HEK293 (cell line): ENCODE measurements around the gene AGK.

Source experiments
- CTCF ChIA-PET: fragments of 350-600 bp; formaldehyde crosslinking; extraction: SDS; loops from one replicate; lab custom pipeline; 2021; ENCODE audit warnings: antibody characterized with exemption; lab: Yijun Ruan, JAX
- POLR2A ChIA-PET: fragments of 300-600 bp; formaldehyde crosslinking; extraction: SDS; loops from one replicate; lab custom pipeline; 2020; ENCODE audit warnings: antibody characterized with exemption, inconsistent platforms; lab: Yijun Ruan, JAX
- H3K27ac ChIP-seq: fragments of 200-500 bp; sonication (Bioruptor generic); 2 replicates; pipeline ENCODE4 v1.5.1; 2014; ENCODE audit warnings: low read depth, low read length, control low read depth, inconsistent platforms; ENCODE audit errors: extremely low read depth
- H3K36me3 ChIP-seq, 2 experiments: fragments of 200-500 bp in 1 of 2; sonication (Bioruptor generic) in 1 of 2; 1 replicate in 1 of 2; 2 replicates in 1 of 2; pipeline ENCODE4 v1.5.1; 2014 to 2017; ENCODE audit warnings: inconsistent platforms in 2 of 2, low read length in 2 of 2; ENCODE audit not compliant: control insufficient read depth in 2 of 2, insufficient read depth in 1 of 2
- H3K4me1 ChIP-seq: fragments of 200-500 bp; sonication (Bioruptor generic); 2 replicates; pipeline ENCODE4 v1.5.1; 2014; ENCODE audit warnings: mild to moderate bottlenecking, low read length, inconsistent platforms; ENCODE audit not compliant: control insufficient read depth, insufficient read depth
- H3K4me3 ChIP-seq: 2 replicates; pipeline ENCODE4 v1.5.1; 2011; ENCODE audit warnings: low read depth, mild to moderate bottlenecking, control low read depth, low read length, moderate library complexity
- H3K9me3 ChIP-seq: fragments of 200-500 bp; sonication (Bioruptor generic); 2 replicates; pipeline ENCODE4 v1.5.1; 2014; ENCODE audit warnings: low read depth, low read length, inconsistent platforms; ENCODE audit not compliant: control insufficient read depth, insufficient read depth
- GLI2 ChIP-seq: fragments of 450-650 bp; formaldehyde crosslinking; IDR thresholded peaks from 2 replicates; pipeline ENCODE4; 2017; ENCODE audit warnings: missing biosample characterization, missing genetic modification characterization, low read depth, borderline replicate concordance
- GLIS2 ChIP-seq: fragments of 450-650 bp; formaldehyde crosslinking; IDR thresholded peaks from 2 replicates; pipeline ENCODE4 v1.5.1; 2016; ENCODE audit warnings: missing biosample characterization, missing genetic modification characterization
- KLF1 ChIP-seq: fragments of 450-650 bp; formaldehyde crosslinking; IDR thresholded peaks from 2 replicates; pipeline ENCODE4 v1.5.1; 2016; ENCODE audit warnings: missing biosample characterization, missing genetic modification characterization
- KLF10 ChIP-seq: fragments of 450-650 bp; IDR thresholded peaks from 2 replicates; pipeline ENCODE4 v1.5.1; 2018; ENCODE audit warnings: missing biosample characterization, mild to moderate bottlenecking, missing genetic modification characterization
- OVOL3 ChIP-seq: fragments of 450-650 bp; formaldehyde crosslinking; IDR thresholded peaks from 2 replicates; pipeline ENCODE4 v1.5.1; 2016; ENCODE audit warnings: missing biosample characterization, missing genetic modification characterization
- SP3 ChIP-seq: fragments of 450-650 bp; formaldehyde crosslinking; IDR thresholded peaks from 2 replicates; pipeline ENCODE4 v1.5.1; 2016; ENCODE audit warnings: missing biosample characterization, missing genetic modification characterization
- ZBTB7A ChIP-seq: fragments of 450-650 bp; formaldehyde crosslinking; IDR thresholded peaks from 2 replicates; pipeline ENCODE4 v1.5.1; 2016; ENCODE audit warnings: low read depth, missing biosample characterization, missing genetic modification characterization
- ZFHX2 ChIP-seq: fragments of 450-650 bp; formaldehyde crosslinking; conservative IDR thresholded peaks from 2 replicates; pipeline ENCODE4 v1.5.1; 2016; ENCODE audit warnings: missing biosample characterization, missing genetic modification characterization
- ZNF121 ChIP-seq: fragments of 450-650 bp; formaldehyde crosslinking; IDR thresholded peaks from 2 replicates; pipeline ENCODE4 v1.5.1; 2016; ENCODE audit warnings: missing biosample characterization, missing genetic modification characterization
- ZNF133 ChIP-seq: fragments of 450-650 bp; formaldehyde crosslinking; IDR thresholded peaks from 2 replicates; pipeline ENCODE4 v1.5.1; 2016; ENCODE audit warnings: missing biosample characterization, missing genetic modification characterization
- ZNF138 ChIP-seq: fragments of 450-650 bp; formaldehyde crosslinking; IDR thresholded peaks from 2 replicates; pipeline ENCODE4 v1.5.1; 2016; ENCODE audit warnings: missing biosample characterization, missing genetic modification characterization, borderline replicate concordance
- ZNF155 ChIP-seq: fragments of 450-650 bp; formaldehyde crosslinking; IDR thresholded peaks from 2 replicates; pipeline ENCODE4 v1.5.1; 2016; ENCODE audit warnings: missing biosample characterization, missing genetic modification characterization
- ZNF16 ChIP-seq: fragments of 450-650 bp; formaldehyde crosslinking; IDR thresholded peaks from 2 replicates; pipeline ENCODE4 v1.5.1; 2016; ENCODE audit warnings: low read depth, missing biosample characterization, missing genetic modification characterization
- ZNF248 ChIP-seq: fragments of 450-650 bp; formaldehyde crosslinking; IDR thresholded peaks from 2 replicates; pipeline ENCODE4 v1.5.1; 2017; ENCODE audit warnings: missing biosample characterization, missing genetic modification characterization
- ZNF366 ChIP-seq: fragments of 450-650 bp; formaldehyde crosslinking; conservative IDR thresholded peaks from 2 replicates; pipeline ENCODE4 v1.5.1; 2016; ENCODE audit warnings: missing biosample characterization, missing genetic modification characterization
- ZNF48 ChIP-seq: fragments of 450-650 bp; formaldehyde crosslinking; IDR thresholded peaks from 2 replicates; pipeline ENCODE4 v1.5.1; 2016; ENCODE audit warnings: missing biosample characterization, missing genetic modification characterization
- ZNF561 ChIP-seq: fragments of 450-650 bp; IDR thresholded peaks from 2 replicates; pipeline ENCODE4 v1.5.1; 2018; ENCODE audit warnings: missing biosample characterization, missing genetic modification characterization, borderline replicate concordance
- ZNF629 ChIP-seq: fragments of 450-650 bp; formaldehyde crosslinking; IDR thresholded peaks from 2 replicates; pipeline ENCODE4 v1.5.1; 2017; ENCODE audit warnings: missing biosample characterization, missing genetic modification characterization
- ZNF701 ChIP-seq: fragments of 450-650 bp; formaldehyde crosslinking; IDR thresholded peaks from 2 replicates; pipeline ENCODE4 v1.5.1; 2016; ENCODE audit warnings: missing biosample characterization, missing genetic modification characterization
- ZNF76 ChIP-seq: fragments of 450-650 bp; formaldehyde crosslinking; IDR thresholded peaks from 2 replicates; pipeline ENCODE4; 2016; ENCODE audit warnings: low read depth, missing biosample characterization, missing genetic modification characterization, borderline replicate concordance
- ZNF777 ChIP-seq: fragments of 450-650 bp; formaldehyde crosslinking; IDR thresholded peaks from 2 replicates; pipeline ENCODE4 v1.5.1; 2017; ENCODE audit warnings: missing biosample characterization, missing genetic modification characterization, borderline replicate concordance
- TF ChIP-seq, protein P1 (sequence below): fragments of 450-650 bp; formaldehyde crosslinking; IDR thresholded peaks from 2 replicates; pipeline ENCODE4 v1.5.1; 2016; ENCODE audit warnings: missing biosample characterization, missing genetic modification characterization
- TF ChIP-seq, protein P2 (sequence below): fragments of 450-650 bp; formaldehyde crosslinking; IDR thresholded peaks from 2 replicates; pipeline ENCODE4 v1.5.1; 2016; ENCODE audit warnings: missing biosample characterization, missing genetic modification characterization
- TF ChIP-seq, protein P3 (sequence below): fragments of 450-650 bp; formaldehyde crosslinking; IDR thresholded peaks from 2 replicates; pipeline ENCODE4 v1.5.1; 2017; ENCODE audit warnings: missing biosample characterization, missing genetic modification characterization

AGK gene

DNA sequence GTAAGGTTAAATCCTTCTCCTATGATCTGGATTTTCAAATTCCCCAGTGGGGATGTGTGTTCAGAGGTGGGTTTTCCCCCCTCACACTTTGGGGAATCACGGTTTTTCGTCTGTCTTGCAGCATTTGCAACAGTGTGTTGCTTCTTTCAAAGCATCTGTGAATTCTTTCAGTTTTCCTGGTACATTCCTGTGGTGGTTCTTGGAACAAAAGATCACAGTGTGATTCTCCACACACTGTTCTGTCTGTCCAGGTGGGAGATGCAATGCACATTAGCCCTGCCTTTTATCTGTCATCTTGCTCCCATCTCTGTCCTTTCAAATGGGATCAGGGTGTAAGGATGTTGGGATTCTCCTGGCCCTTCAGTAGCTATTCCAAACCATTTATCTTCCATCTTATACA is 11.8 kb downstream of the AGK start (continued):
- TF ChIP-seq ZNF777 (tag by site-specific recombination), result no peak

DNA sequence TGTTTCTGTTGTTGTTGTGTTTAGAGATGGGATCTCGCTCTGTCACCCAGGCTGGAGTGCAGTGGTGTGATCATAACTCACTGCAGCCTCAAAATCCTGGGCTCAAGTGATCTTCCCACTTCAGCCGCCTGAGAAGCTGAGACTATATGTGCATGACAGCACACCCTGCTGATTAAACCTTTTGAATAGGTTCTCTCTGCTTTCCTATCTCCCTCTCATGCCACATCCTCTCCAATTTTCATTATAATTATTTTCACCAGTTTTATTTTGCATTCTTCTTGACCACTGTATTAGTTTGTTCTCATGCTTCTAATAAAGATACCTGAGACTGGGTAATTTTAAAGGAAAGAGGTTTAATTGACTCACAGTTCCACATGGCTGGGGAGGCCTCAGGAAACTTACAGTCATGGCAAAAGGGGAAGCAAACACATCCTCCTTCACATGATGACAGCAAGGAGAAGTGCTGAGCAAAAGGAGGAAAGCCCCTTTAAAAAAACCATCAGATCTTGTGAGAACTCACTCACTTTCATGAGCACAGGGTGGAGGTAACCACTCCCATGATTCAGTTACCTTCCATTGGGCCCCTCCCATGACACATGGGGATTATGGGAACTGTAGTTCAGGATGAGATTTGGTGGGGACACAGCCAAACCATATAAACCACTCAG is 12.9 kb downstream of the AGK start:
- TF ChIP-seq SP3 (tag by site-specific recombination) (peak; percentile 26; the same call in 1 of the 2 replicates), ZNF629 (tag by site-specific recombination) (no peak), KLF1 (peak; percentile 37; the same call in 1 of the 2 replicates)
- CTCF ChIA-PET, result no interaction called here
- POLR2A ChIA-PET, result no interaction called here
- Histone ChIP-seq H3K4me1 (no peaks in the 10 kb centered on the region), H3K9me3 (no peaks in the 10 kb centered on the region), H3K4me3 (no peak overlapping the region), H3K36me3 (peaks cover 5 to 81% of the 10 kb centered on the region in 2 experiments), H3K27ac (no peak overlapping the region)

DNA sequence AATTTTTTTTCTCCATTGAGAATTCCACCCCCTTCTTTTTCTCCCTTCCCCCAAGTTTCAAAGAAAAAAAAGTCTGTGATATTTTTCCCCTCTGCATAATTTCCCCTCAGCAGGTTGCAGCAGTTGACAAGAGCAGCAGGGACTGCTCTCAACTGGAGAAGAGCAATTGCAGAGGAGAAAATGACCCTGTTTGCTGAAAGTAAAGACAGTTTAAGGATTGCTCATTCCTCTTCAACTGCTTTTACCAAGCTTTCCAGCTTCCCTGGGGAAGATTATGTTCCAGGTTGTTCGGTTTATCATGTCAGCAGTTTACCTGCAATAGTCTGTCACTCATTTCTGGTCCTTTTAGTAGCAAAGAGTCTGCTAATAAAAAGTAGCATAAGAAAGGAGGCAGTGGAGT is 16.2 kb downstream of the AGK start:
- H3K4me1 ChIP-seq, result no peaks in the 10 kb centered on the region
- TF ChIP-seq ZNF48 (tag by site-specific recombination), result no peak
- no peak for TF ChIP-seq ZNF155 (tag by site-specific recombination)
- TF ChIP-seq, protein P1, sequence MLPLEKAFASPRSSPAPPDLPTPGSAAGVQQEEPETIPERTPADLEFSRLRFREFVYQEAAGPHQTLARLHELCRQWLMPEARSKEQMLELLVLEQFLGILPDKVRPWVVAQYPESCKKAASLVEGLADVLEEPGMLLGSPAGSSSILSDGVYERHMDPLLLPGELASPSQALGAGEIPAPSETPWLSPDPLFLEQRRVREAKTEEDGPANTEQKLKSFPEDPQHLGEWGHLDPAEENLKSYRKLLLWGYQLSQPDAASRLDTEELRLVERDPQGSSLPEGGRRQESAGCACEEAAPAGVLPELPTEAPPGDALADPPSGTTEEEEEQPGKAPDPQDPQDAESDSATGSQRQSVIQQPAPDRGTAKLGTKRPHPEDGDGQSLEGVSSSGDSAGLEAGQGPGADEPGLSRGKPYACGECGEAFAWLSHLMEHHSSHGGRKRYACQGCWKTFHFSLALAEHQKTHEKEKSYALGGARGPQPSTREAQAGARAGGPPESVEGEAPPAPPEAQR (tag by site-specific recombination), result no peak
- no peak for TF ChIP-seq OVOL3
- no peak for TF ChIP-seq ZNF248 (tag by site-specific recombination)
- no peak for TF ChIP-seq ZNF561
- TF ChIP-seq ZBTB7A (tag by site-specific recombination), result no peak
- TF ChIP-seq, protein P2, sequence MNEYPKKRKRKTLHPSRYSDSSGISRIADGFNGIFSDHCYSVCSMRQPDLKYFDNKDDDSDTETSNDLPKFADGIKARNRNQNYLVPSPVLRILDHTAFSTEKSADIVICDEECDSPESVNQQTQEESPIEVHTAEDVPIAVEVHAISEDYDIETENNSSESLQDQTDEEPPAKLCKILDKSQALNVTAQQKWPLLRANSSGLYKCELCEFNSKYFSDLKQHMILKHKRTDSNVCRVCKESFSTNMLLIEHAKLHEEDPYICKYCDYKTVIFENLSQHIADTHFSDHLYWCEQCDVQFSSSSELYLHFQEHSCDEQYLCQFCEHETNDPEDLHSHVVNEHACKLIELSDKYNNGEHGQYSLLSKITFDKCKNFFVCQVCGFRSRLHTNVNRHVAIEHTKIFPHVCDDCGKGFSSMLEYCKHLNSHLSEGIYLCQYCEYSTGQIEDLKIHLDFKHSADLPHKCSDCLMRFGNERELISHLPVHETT (tag by site-specific recombination), result no peak
- no peak for TF ChIP-seq ZFHX2
- no peak for TF ChIP-seq GLIS2
- TF ChIP-seq, protein P3, sequence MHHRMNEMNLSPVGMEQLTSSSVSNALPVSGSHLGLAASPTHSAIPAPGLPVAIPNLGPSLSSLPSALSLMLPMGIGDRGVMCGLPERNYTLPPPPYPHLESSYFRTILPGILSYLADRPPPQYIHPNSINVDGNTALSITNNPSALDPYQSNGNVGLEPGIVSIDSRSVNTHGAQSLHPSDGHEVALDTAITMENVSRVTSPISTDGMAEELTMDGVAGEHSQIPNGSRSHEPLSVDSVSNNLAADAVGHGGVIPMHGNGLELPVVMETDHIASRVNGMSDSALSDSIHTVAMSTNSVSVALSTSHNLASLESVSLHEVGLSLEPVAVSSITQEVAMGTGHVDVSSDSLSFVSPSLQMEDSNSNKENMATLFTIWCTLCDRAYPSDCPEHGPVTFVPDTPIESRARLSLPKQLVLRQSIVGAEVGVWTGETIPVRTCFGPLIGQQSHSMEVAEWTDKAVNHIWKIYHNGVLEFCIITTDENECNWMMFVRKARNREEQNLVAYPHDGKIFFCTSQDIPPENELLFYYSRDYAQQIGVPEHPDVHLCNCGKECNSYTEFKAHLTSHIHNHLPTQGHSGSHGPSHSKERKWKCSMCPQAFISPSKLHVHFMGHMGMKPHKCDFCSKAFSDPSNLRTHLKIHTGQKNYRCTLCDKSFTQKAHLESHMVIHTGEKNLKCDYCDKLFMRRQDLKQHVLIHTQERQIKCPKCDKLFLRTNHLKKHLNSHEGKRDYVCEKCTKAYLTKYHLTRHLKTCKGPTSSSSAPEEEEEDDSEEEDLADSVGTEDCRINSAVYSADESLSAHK (tag by site-specific recombination), result no peak
- TF ChIP-seq ZNF16 (tag by site-specific recombination), result no peak
- TF ChIP-seq ZNF366 (tag by site-specific recombination), result no peak
- no peak for TF ChIP-seq ZNF138
- TF ChIP-seq ZNF121, result no peak
- TF ChIP-seq ZNF76, result no peak
- TF ChIP-seq ZNF701 (tag by site-specific recombination), result no peak
- TF ChIP-seq KLF10 (tag by site-specific recombination), result no peak
- TF ChIP-seq GLI2 (tag by site-specific recombination), result no peak
- TF ChIP-seq ZNF133, result no peak
- H3K9me3 ChIP-seq, result no peaks in the 10 kb centered on the region
- CTCF ChIA-PET, result no interaction called here
- H3K27ac ChIP-seq, result no peak overlapping the region
- H3K4me3 ChIP-seq, result no peak overlapping the region
- POLR2A ChIA-PET, result no interaction called here
- H3K36me3 ChIP-seq, result peaks cover 0 to 76% of the 10 kb centered on the region in 2 experiments
